HepG2 (cell line): ENCODE results near the gene TBC1D20. TPM values are rescaled to one million over a fixed set of nuclear protein-coding genes. Genes with fewer than 3 reads are reported as not detected.

Source experiments
- ATAC-seq: fragments of 200-7000 bp; cut with Tn5 transposase; 3 replicates; pipeline ENCODE4 v1.9.1; 2020; ENCODE audit warnings: mild to moderate bottlenecking, moderate library complexity
- Bru-seq: library from RNA; stranded (reverse); fragments of 400-500 nt; gene quantifications from one replicate; lab custom pipeline; 2021; lab: Mats Ljungman, UMichigan
- BruChase-seq, 2 experiments: library from RNA; stranded (reverse); fragments of 400-500 nt; gene quantifications; one replicate each; lab custom pipeline; 2021; lab: Mats Ljungman, UMichigan
- BruUV-seq: library from RNA; stranded (reverse); fragments of 400-500 nt; replicated peaks from 2 replicates; lab custom pipeline; 2021; lab: Mats Ljungman, UMichigan
- CTCF ChIA-PET: fragments of 300-600 bp; formaldehyde crosslinking; extraction: SDS; loops from one replicate; lab custom pipeline; 2021; ENCODE audit warnings: low total read pairs, inconsistent platforms, low intra/inter-chr PET ratio; lab: Yijun Ruan, JAX
- POLR2A ChIA-PET: fragments of 350-600 bp; sonication (Branson Sonifier 250); formaldehyde crosslinking; loops from one replicate; lab custom pipeline; 2020; ENCODE audit warnings: antibody characterized with exemption, inconsistent platforms; lab: Yijun Ruan, JAX
- DNase-seq: peaks from one replicate; pipeline ENCODE4 v3.0.0-alpha.2; 2015; ENCODE audit warnings: low spot score
- FAIRE-seq: peaks from 3 replicates; lab custom pipeline; 2011; peaks lifted over from hg19 to GRCh38; lab: Jason Lieb, UNC
- H2AFZ ChIP-seq: one replicate; pipeline ENCODE4 v1.6.1; 2011; ENCODE audit warnings: low read length, inconsistent platforms
- H3K27ac ChIP-seq: fragments of 300-600 bp; 3 replicates; pipeline ENCODE4 v1.8.0; 2011; ENCODE audit warnings: mixed run types, mild to moderate bottlenecking, mixed read lengths, low read length, inconsistent platforms; ENCODE audit not compliant: insufficient read depth; ENCODE audit errors: extremely low read length
- H3K27me3 ChIP-seq, 2 experiments: fragments of 200-600 bp in 1 of 2; 2 replicates in 1 of 2; 3 replicates in 1 of 2; pipeline versions ENCODE4 v1.6.0 to v1.8.0; 2011; ENCODE audit warnings: low read length in 2 of 2, mild to moderate bottlenecking in 2 of 2, moderate library complexity in 2 of 2, inconsistent platforms in 1 of 2; ENCODE audit not compliant: insufficient read depth in 2 of 2, control insufficient read depth in 1 of 2
- H3K36me3 ChIP-seq, 2 experiments: fragments of 200-600 bp in 1 of 2; replicated peaks in 1 of 2; 2 replicates in 1 of 2; 3 replicates in 1 of 2; pipeline versions ENCODE4 v1.5.1 to v1.8.0; 2011; ENCODE audit warnings: low read length in 2 of 2, inconsistent platforms in 1 of 2; ENCODE audit not compliant: insufficient read depth in 2 of 2, control insufficient read depth in 1 of 2
- H3K4me1 ChIP-seq: 2 replicates; pipeline ENCODE4 v1.5.1; 2012; ENCODE audit warnings: low read length, inconsistent platforms; ENCODE audit not compliant: insufficient read depth
- H3K4me2 ChIP-seq: 2 replicates; pipeline ENCODE4 v1.6.0; 2011; ENCODE audit warnings: low read depth, low read length, inconsistent platforms
- H3K4me3 ChIP-seq, 3 experiments: fragments of 200-600 bp in 1 of 3; sonication (generic), shearing (Covaris generic) in 1 of 3; replicated peaks in 1 of 3; 2 replicates each; pipeline ENCODE4 v1.5.1; 2011 to 2016; ENCODE audit warnings: low read length in 3 of 3, inconsistent platforms in 2 of 3, low read depth in 2 of 3, mild to moderate bottlenecking in 2 of 3, control low read depth in 1 of 3, mixed read lengths in 1 of 3; ENCODE audit not compliant: insufficient read depth in 1 of 3
- H3K79me2 ChIP-seq: one replicate; pipeline ENCODE4 v1.6.1; 2011; ENCODE audit warnings: low read length, inconsistent platforms; ENCODE audit not compliant: insufficient read depth
- H3K9ac ChIP-seq: 2 replicates; pipeline ENCODE4 v1.6.0; 2011; ENCODE audit warnings: mild to moderate bottlenecking, low read depth, low read length, inconsistent platforms; ENCODE audit not compliant: insufficient read depth
- H3K9me3 ChIP-seq: 2 replicates; pipeline ENCODE4 v1.5.1; 2012; ENCODE audit warnings: mild to moderate bottlenecking, low read length
- H4K20me1 ChIP-seq: 2 replicates; pipeline ENCODE4 v1.6.0; 2011; ENCODE audit warnings: inconsistent platforms, mild to moderate bottlenecking, low read length, moderate library complexity; ENCODE audit not compliant: insufficient read depth
- ETV5 ChIP-seq: IDR thresholded peaks from 2 replicates; pipeline ENCODE4 v1.6.1; 2018; ENCODE audit warnings: missing biosample characterization, missing genetic modification reagents, inconsistent platforms, borderline replicate concordance
- FOXP4 ChIP-seq: sonication (generic); formaldehyde crosslinking; IDR thresholded peaks from 2 replicates; pipeline ENCODE4 v1.4.0; 2020; ENCODE audit warnings: missing genetic modification reagents
- HINFP ChIP-seq: sonication (generic); formaldehyde crosslinking; IDR thresholded peaks from 2 replicates; pipeline ENCODE4 v1.4.0; 2020; ENCODE audit warnings: low read depth, mild to moderate bottlenecking, missing genetic modification reagents
- IKZF4 ChIP-seq: sonication (generic); formaldehyde crosslinking; IDR thresholded peaks from 2 replicates; pipeline ENCODE4 v1.5.1; 2020; ENCODE audit warnings: borderline replicate concordance, mild to moderate bottlenecking, low read depth, missing genetic modification reagents; ENCODE audit errors: not compliant biosample characterization
- JUNB ChIP-seq: sonication (generic); formaldehyde crosslinking; IDR thresholded peaks from 2 replicates; pipeline ENCODE4 v1.8.0; 2022; ENCODE audit warnings: missing genetic modification reagents, mild to moderate bottlenecking, borderline replicate concordance
- KAT8 ChIP-seq: IDR thresholded peaks from 2 replicates; pipeline ENCODE4 v1.6.1; 2016; ENCODE audit warnings: missing genetic modification reagents, missing compliant biosample characterization
- MIER2 ChIP-seq: IDR thresholded peaks from 2 replicates; pipeline ENCODE4 v1.6.1; 2016; ENCODE audit warnings: missing biosample characterization, missing genetic modification reagents
- RELA ChIP-seq: sonication (generic); formaldehyde crosslinking; IDR thresholded peaks from 2 replicates; pipeline ENCODE4 v1.4.0; 2020; ENCODE audit warnings: missing genetic modification reagents
- ZNF20 ChIP-seq: sonication (generic); formaldehyde crosslinking; IDR thresholded peaks from 2 replicates; pipeline ENCODE4 v1.4.0; 2020; ENCODE audit warnings: mild to moderate bottlenecking, moderate library complexity, missing genetic modification reagents
- ZSCAN20 ChIP-seq: sonication (generic); formaldehyde crosslinking; IDR thresholded peaks from 2 replicates; pipeline ENCODE4 v1.4.0; 2020; ENCODE audit warnings: missing genetic modification reagents, mild to moderate bottlenecking, borderline replicate concordance
- WGBS: methylation state at CpG from one replicate; pipeline ENCODE4 v1.1.6; 2017; ENCODE audit warnings: low lambda C conversion rate; 5-methylcytosine and 5-hydroxymethylcytosine counted together
- in situ Hi-C: cut with HindIII; loops from 2 replicates; pipeline ENCODE4 v1.10.0; 2017; ENCODE audit warnings: low pct_unique_long_range_greater_than_20kb; ENCODE audit not compliant: extremely low pct_ligation_motif_present
- intact Hi-C: fragments of 100-400 bp; cut with micrococcal nuclease; formaldehyde crosslinking; loops from one replicate; pipeline ENCODE4 v1.10.0; 2022; ENCODE audit not compliant: unreplicated experiment
- long read RNA-seq, 2 experiments: library from RNA in 1 of 2; library from polyadenylated mRNA in 1 of 2; stranded (forward) in 1 of 2; unstranded in 1 of 2; transcript quantifications; one replicate each; pipeline ENCODE4 v2.0.0, GENCODE V29; 2019 to 2022
- polyA minus RNA-seq, 3 experiments: library from RNA; depleted of rRNA, polyadenylated mRNA; stranded (reverse); fragments of >200 nt; gene quantifications; 2 replicates each; pipeline ENCODE4 v1.2.3, GENCODE V29; 2011; ENCODE audit warnings: low replicate concordance in 1 of 3
- polyA plus RNA-seq, 8 experiments: library from polyadenylated mRNA; depleted of rRNA in 3 of 8; stranded (reverse) in 7 of 8; unstranded in 1 of 8; fragments of >200 nt; fragmentation: Illumina TruSeq in 4 of 8; extraction: Trizol in 4 of 8; gene quantifications; 2 replicates each; pipeline versions ENCODE4 v1.2.1 to v1.2.3, GENCODE V29; 2011 to 2016; ENCODE audit warnings: low read depth in 4 of 8, missing spikeins in 1 of 8, mixed read lengths in 1 of 8; ENCODE audit not compliant: insufficient read depth in 1 of 8
- total RNA-seq, 5 experiments: library from RNA; depleted of rRNA; stranded (reverse); fragments of >200 nt; fragmentation: Illumina TruSeq; extraction: Trizol; gene quantifications; 2 replicates each; pipeline ENCODE4 v1.2.3, GENCODE V29; 2016; ENCODE audit warnings: low read depth in 1 of 5

The TBC1D20 gene
- 36.6 and 45.9 TPM in 2 replicates for total RNA-seq (2016; rRNA removed; fragmentation: Illumina TruSeq; extraction: Trizol)
- 24.9 and 29.1 TPM in 2 replicates for total RNA-seq (2016; cell fraction: cytosol; rRNA removed; fragmentation: Illumina TruSeq; extraction: Trizol; ENCODE audit: low read depth)
- 36.8 and 43.1 TPM in 2 replicates for total RNA-seq (2016; cell fraction: insoluble cytoplasmic fraction; rRNA removed; fragmentation: Illumina TruSeq; extraction: Trizol)
- 49.8 and 56.6 TPM in 2 replicates for total RNA-seq (2016; cell fraction: membrane; rRNA removed; fragmentation: Illumina TruSeq; extraction: Trizol)
- 26.9 and 31.0 TPM in 2 replicates for total RNA-seq (2016; cell fraction: nucleus; rRNA removed; fragmentation: Illumina TruSeq; extraction: Trizol)
- polyA plus RNA-seq (2011; rRNA removed): 47.1 and 55.2 TPM in 2 replicates
- 46.2 and 50.9 TPM in 2 replicates for polyA plus RNA-seq (2011; cell fraction: cytosol; rRNA removed)
- 67.6 and 73.0 TPM in 2 replicates for polyA plus RNA-seq (2011; cell fraction: nucleus; rRNA removed)
- polyA plus RNA-seq (2012): 26.7 and 33.9 TPM in 2 replicates
- 27.0 and 32.1 TPM in 2 replicates for polyA plus RNA-seq (2016; cell fraction: cytosol; fragmentation: Illumina TruSeq; extraction: Trizol; ENCODE audit: low read depth)
- 46.6 and 47.0 TPM in 2 replicates for polyA plus RNA-seq (2016; cell fraction: insoluble cytoplasmic fraction; fragmentation: Illumina TruSeq; extraction: Trizol; ENCODE audit: low read depth)
- 37.5 and 43.9 TPM in 2 replicates for polyA plus RNA-seq (2016; cell fraction: membrane; fragmentation: Illumina TruSeq; extraction: Trizol; ENCODE audit: low read depth)
- polyA plus RNA-seq (2016; cell fraction: nucleus; fragmentation: Illumina TruSeq; extraction: Trizol; ENCODE audit: insufficient read depth, low read depth): 57.7 and 59.0 TPM in 2 replicates
- 35.8 and 117 TPM in 2 replicates for polyA minus RNA-seq (2011; rRNA and poly(A)+ RNA removed; ENCODE audit: low replicate concordance)
- 21.9 and 28.9 TPM in 2 replicates for polyA minus RNA-seq (2011; cell fraction: cytosol; rRNA and poly(A)+ RNA removed)
- 37.1 and 38.0 TPM in 2 replicates for polyA minus RNA-seq (2011; cell fraction: nucleus; rRNA and poly(A)+ RNA removed)
- Bru-seq, nascent RNA: percentile 92 among the genes with signal in this experiment
- percentile 93 among the genes with signal in this experiment for BruChase-seq, experiment 1, labeled RNA remaining after a 6-hour chase
- percentile 95 among the genes with signal in this experiment for BruChase-seq, experiment 2, labeled RNA remaining after a 2-hour chase
- long read RNA-seq, experiment 1, full-length matches to known transcripts: 14 of 31 reads
- long read RNA-seq, experiment 1, partial matches to known transcripts: 7 of 31 reads
- long read RNA-seq, experiment 1, other reads (novel, unspliced or antisense): 10 of 31 reads
- long read RNA-seq, experiment 2, full-length matches to known transcripts: 38 of 90 reads
- long read RNA-seq, experiment 2, partial matches to known transcripts: 11 of 90 reads
- long read RNA-seq, experiment 2, other reads (novel, unspliced or antisense): 41 of 90 reads

GRCh38 chr20:462199-462991 lies at the start of gene TBC1D20:
Gene TBC1D20, minus strand, starts transcription at chr20:462533. Its CDS starts 128 bp downstream, at chr20:462405.
- Histone ChIP-seq H3K36me3 (no peaks in the 10 kb centered on the region), H3K79me2 (peaks cover 48% of the 10 kb centered on the region), H3K4me2 (peak within 1 kb of the TSS; percentile 92), H3K9ac (peak within 1 kb of the TSS; percentile 86), H3K9me3 (peaks cover 7% of the 10 kb centered on the region), H4K20me1 (peaks cover 33% of the 10 kb centered on the region), H2AFZ (peak within 1 kb of the TSS; percentile 73), H3K4me1 (peaks cover 41% of the 10 kb centered on the region), H3K27me3 (no peaks in the 10 kb centered on the region; a peak in 2 of 5 replicates), H3K4me3 (peak within 1 kb of the TSS; percentile 81 to 96 (median 91)), H3K27ac (peak within 1 kb of the TSS; percentile 75)
- POLR2A ChIA-PET: interaction anchor here (0.6 to 3.0 kb wide), 14 partner anchors 10 to 115 kb away, joined by 3 to 13 read pairs (median 4); partner anchors contain the start of gene TRIB3
- DNase-seq (peak; percentile 87), FAIRE-seq (peak; percentile 62), ATAC-seq (peak; percentile 95)
- WGBS: 6% methylated on average over 37 of the region's 80 CpGs
- CTCF ChIA-PET: interaction anchor here (1.1 kb wide), 1 partner anchor 17 kb away, joined by 5 read pairs; no protein-coding TSS in a partner anchor
- intact Hi-C loops (loop anchor here (1.0 kb wide), 1 partner anchor 17 kb away; no protein-coding TSS in a partner anchor), in situ Hi-C loops (no loop called here)
- no TSS peak for BruUV-seq
- 0 out of 2 replicates have a peak, but pooled peaks have one; percentile 45 for TF ChIP-seq MIER2 (CRISPR knock-in tag)
- TF ChIP-seq FOXP4 (CRISPR knock-in tag): peak; percentile 36; the same call in 1 of the 2 replicates
- no peak for TF ChIP-seq JUNB (CRISPR knock-in tag)
- peak; percentile 76 for TF ChIP-seq IKZF4 (CRISPR knock-in tag)
- TF ChIP-seq KAT8 (CRISPR knock-in tag): peak; percentile 74
- TF ChIP-seq ZSCAN20 (CRISPR knock-in tag): peak; percentile 79; the same call in 1 of the 2 replicates
- no peak for TF ChIP-seq RELA (CRISPR knock-in tag)
- TF ChIP-seq HINFP (CRISPR knock-in tag): no peak
- TF ChIP-seq ZNF20 (CRISPR knock-in tag): no peak
- TF ChIP-seq ETV5: peak; percentile 63; the same call in 1 of the 2 replicates
